K562 (cell line): Measurements from ENCODE around the gene ZNF22.

ENCODE experiments used
- GATA2 ChIP-seq: sonication (generic); formaldehyde crosslinking; IDR thresholded peaks from 2 replicates; pipeline ENCODE4 v1.4.0; 2020; ENCODE audit warnings: mild to moderate bottlenecking, missing genetic modification reagents
- MYNN ChIP-seq, 2 experiments: sonication (generic); formaldehyde crosslinking in 1 of 2; IDR thresholded peaks; 2 replicates each; pipeline versions ENCODE4 v1.5.0 to v1.6.1; 2016 to 2020; ENCODE audit warnings: antibody characterized with exemption in 1 of 2, missing genetic modification reagents in 1 of 2
- POLR2A ChIP-seq: fragments of 450-650 bp; conservative IDR thresholded peaks from 2 replicates; pipeline ENCODE4 v1.6.1; 2016
- POLR2AphosphoS5 ChIP-seq: IDR thresholded peaks from 2 replicates; pipeline ENCODE4 v1.6.1; 2011; ENCODE audit warnings: mild to moderate bottlenecking, low read depth, low read length, moderate library complexity; ENCODE audit not compliant: control insufficient read depth, insufficient read depth
- TAF15 ChIP-seq: fragments of 200-400 bp; formaldehyde crosslinking; IDR thresholded peaks from 2 replicates; pipeline ENCODE4 v1.6.1; 2017; ENCODE audit warnings: mild to moderate bottlenecking, low read depth, low read length, moderate library complexity
- TF ChIP-seq, protein P1 (sequence below), 3 experiments: IDR thresholded peaks in 2 of 3; conservative IDR thresholded peaks in 1 of 3; 2 replicates each; pipeline ENCODE4 v1.5.1; 2011 to 2012; ENCODE audit warnings: low read length in 3 of 3, mild to moderate bottlenecking in 3 of 3, control low read depth in 2 of 3, improper control_type of control experiment in 1 of 3, inconsistent platforms in 1 of 3, low read depth in 1 of 3, mixed read lengths in 1 of 3, moderate library complexity in 1 of 3; ENCODE audit not compliant: insufficient read depth in 2 of 3

DNA sequence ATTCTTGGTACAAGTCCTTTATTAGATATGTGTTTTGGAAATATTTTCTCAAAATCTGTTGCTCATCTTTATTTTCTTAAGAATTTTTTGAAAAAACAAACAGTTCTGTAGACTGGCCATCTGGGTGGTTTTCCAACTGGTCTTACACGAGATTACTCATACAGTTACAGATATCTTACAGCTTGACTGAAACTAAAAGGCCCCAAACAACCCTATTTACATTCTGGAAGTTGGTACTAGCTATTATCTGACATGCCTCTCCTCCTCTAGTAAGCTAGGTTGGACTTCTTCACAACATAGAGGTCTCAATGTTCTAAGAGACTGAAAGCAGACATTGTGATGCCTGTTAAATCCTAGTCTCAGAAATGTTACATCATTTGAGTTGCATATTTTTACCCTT, 52.0 kb downstream of the ZNF22 start:
- TF ChIP-seq, protein P1, sequence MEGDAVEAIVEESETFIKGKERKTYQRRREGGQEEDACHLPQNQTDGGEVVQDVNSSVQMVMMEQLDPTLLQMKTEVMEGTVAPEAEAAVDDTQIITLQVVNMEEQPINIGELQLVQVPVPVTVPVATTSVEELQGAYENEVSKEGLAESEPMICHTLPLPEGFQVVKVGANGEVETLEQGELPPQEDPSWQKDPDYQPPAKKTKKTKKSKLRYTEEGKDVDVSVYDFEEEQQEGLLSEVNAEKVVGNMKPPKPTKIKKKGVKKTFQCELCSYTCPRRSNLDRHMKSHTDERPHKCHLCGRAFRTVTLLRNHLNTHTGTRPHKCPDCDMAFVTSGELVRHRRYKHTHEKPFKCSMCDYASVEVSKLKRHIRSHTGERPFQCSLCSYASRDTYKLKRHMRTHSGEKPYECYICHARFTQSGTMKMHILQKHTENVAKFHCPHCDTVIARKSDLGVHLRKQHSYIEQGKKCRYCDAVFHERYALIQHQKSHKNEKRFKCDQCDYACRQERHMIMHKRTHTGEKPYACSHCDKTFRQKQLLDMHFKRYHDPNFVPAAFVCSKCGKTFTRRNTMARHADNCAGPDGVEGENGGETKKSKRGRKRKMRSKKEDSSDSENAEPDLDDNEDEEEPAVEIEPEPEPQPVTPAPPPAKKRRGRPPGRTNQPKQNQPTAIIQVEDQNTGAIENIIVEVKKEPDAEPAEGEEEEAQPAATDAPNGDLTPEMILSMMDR (IDR thresholded peaks at IDR 0.05 in 2 of 3, conservative IDR thresholded peaks at IDR 0.05 in 1 of 3; ENCODE audit: insufficient read depth in 2 of 3, low read depth in 1 of 3, low read length in 3 of 3), result no peak
- no peak for TF ChIP-seq GATA2
- TF ChIP-seq MYNN (IDR thresholded peaks at IDR 0.05), result no peak
- TF ChIP-seq MYNN (CRISPR knock-in tag; IDR thresholded peaks at IDR 0.05), result no peak
- TF ChIP-seq TAF15, result no peak
- no peak for TF ChIP-seq POLR2AphosphoS5
- TF ChIP-seq POLR2A, result no peak
